Panc1 (cell line): ENCODE results near the gene TEDC1.

Experiments
- POLR2AphosphoS5 ChIP-seq: IDR thresholded peaks from 2 replicates; pipeline ENCODE4 v1.6.1; 2012; ENCODE audit warnings: mild to moderate bottlenecking, low read depth, low read length, moderate library complexity
- SIN3A ChIP-seq: IDR thresholded peaks from 2 replicates; pipeline ENCODE4 v1.6.1; 2012; ENCODE audit warnings: low read depth, mild to moderate bottlenecking, low read length, moderate library complexity, borderline replicate concordance; ENCODE audit not compliant: insufficient read depth
- TCF7L2 ChIP-seq: IDR thresholded peaks from 2 replicates; pipeline ENCODE4 v1.6.1; 2011; ENCODE audit warnings: mild to moderate bottlenecking, low read depth, low read length, inconsistent platforms
- TF ChIP-seq, protein P1 (sequence below): fragments of 450-650 bp; IDR thresholded peaks from 2 replicates; pipeline ENCODE4 v1.5.1; 2017; ENCODE audit warnings: mild to moderate bottlenecking
- TF ChIP-seq, protein P2 (sequence below), 2 experiments: IDR thresholded peaks; 2 replicates each; pipeline ENCODE4 v1.6.1; 2011 to 2012; ENCODE audit warnings: low read depth in 2 of 2, control low read depth in 1 of 2, low read length in 1 of 2, mild to moderate bottlenecking in 1 of 2, moderate library complexity in 1 of 2; ENCODE audit not compliant: insufficient read depth in 1 of 2

DNA sequence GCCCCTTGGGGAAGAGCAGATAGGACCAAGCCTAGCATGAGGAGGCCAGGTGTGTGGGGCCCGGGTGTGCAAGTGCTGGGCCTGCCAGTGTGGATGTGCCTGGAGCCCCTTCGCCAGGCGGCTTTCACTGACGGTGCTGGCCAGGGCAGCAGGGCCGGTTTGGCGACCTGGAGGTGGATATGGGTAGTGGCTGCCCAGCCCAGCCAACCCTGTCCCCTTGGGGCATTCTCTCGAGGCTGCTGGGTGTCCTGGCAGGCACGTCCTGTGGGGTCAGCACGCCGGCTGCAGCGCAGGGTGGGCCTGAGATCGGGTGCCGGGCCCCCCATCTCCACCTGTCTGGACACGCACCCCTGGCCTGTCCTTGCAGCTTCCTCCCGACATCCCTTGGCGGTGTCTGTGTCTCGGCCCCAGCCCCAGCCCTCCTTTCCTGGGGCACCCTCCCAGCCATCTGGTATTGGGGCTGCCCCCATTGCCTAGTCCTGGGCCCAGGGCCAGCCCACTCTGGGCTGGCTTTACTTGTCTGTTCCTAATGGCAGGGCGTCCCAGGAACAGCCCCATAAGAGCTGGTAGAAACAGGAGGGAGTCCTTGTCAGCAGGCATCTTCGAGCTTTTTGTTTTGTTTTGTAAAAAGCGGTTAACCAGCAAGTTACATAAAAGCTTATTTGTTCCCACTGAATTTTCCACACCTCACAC is 23.7 kb upstream of the TEDC1 start:
- TF ChIP-seq, protein P1, sequence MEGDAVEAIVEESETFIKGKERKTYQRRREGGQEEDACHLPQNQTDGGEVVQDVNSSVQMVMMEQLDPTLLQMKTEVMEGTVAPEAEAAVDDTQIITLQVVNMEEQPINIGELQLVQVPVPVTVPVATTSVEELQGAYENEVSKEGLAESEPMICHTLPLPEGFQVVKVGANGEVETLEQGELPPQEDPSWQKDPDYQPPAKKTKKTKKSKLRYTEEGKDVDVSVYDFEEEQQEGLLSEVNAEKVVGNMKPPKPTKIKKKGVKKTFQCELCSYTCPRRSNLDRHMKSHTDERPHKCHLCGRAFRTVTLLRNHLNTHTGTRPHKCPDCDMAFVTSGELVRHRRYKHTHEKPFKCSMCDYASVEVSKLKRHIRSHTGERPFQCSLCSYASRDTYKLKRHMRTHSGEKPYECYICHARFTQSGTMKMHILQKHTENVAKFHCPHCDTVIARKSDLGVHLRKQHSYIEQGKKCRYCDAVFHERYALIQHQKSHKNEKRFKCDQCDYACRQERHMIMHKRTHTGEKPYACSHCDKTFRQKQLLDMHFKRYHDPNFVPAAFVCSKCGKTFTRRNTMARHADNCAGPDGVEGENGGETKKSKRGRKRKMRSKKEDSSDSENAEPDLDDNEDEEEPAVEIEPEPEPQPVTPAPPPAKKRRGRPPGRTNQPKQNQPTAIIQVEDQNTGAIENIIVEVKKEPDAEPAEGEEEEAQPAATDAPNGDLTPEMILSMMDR = no peak
- TF ChIP-seq POLR2AphosphoS5 (no peak), SIN3A (no peak), TCF7L2 (no peak)
- TF ChIP-seq, protein P2, sequence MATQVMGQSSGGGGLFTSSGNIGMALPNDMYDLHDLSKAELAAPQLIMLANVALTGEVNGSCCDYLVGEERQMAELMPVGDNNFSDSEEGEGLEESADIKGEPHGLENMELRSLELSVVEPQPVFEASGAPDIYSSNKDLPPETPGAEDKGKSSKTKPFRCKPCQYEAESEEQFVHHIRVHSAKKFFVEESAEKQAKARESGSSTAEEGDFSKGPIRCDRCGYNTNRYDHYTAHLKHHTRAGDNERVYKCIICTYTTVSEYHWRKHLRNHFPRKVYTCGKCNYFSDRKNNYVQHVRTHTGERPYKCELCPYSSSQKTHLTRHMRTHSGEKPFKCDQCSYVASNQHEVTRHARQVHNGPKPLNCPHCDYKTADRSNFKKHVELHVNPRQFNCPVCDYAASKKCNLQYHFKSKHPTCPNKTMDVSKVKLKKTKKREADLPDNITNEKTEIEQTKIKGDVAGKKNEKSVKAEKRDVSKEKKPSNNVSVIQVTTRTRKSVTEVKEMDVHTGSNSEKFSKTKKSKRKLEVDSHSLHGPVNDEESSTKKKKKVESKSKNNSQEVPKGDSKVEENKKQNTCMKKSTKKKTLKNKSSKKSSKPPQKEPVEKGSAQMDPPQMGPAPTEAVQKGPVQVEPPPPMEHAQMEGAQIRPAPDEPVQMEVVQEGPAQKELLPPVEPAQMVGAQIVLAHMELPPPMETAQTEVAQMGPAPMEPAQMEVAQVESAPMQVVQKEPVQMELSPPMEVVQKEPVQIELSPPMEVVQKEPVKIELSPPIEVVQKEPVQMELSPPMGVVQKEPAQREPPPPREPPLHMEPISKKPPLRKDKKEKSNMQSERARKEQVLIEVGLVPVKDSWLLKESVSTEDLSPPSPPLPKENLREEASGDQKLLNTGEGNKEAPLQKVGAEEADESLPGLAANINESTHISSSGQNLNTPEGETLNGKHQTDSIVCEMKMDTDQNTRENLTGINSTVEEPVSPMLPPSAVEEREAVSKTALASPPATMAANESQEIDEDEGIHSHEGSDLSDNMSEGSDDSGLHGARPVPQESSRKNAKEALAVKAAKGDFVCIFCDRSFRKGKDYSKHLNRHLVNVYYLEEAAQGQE (IDR thresholded peaks at IDR 0.05; ENCODE audit: insufficient read depth in 1 of 2, low read depth in 2 of 2, low read length in 1 of 2) = no peak
